ENCODE data around the gene PLCD1.

- TF ChIP-seq CTCF (conservative IDR thresholded peaks at IDR 0.05; ENCODE audit: low read depth in 2 of 2) = no peak
- TF ChIP-seq EZH2 (IDR thresholded peaks at IDR 0.05; ENCODE audit: low read depth, unreplicated experiment) = no peak
- no peak for TF ChIP-seq EZH2phosphoT487 (IDR thresholded peaks at IDR 0.05; ENCODE audit: unreplicated experiment)
- no peak for TF ChIP-seq CREB1 (CRISPR knock-in tag; IDR thresholded peaks at IDR 0.05; ENCODE audit: low read depth)
- no peak for TF ChIP-seq REST (IDR thresholded peaks at IDR 0.05; ENCODE audit: unreplicated experiment)
- TF ChIP-seq POLR2AphosphoS5 (IDR thresholded peaks at IDR 0.05; ENCODE audit: low read depth) = no peak
- TF ChIP-seq JUNB (IDR thresholded peaks at IDR 0.05; ENCODE audit: unreplicated experiment) = no peak
Measured at GRCh38 chr3:37999836-38000235, 29.6 kb downstream of the PLCD1 start.
